Central memory CD8-positive, alpha-beta T cell (primary cell): ENCODE data around the gene EEFSEC.

Experiments used
- ATAC-seq: fragments of 150-1000 bp; cut with Tn5 transposase; replicated peaks from 2 replicates; pipeline ENCODE4 v1.10.0; 2022; ENCODE audit warnings: mild to moderate bottlenecking, moderate FRiP score, moderate number of reproducible peaks; ENCODE audit not compliant: poor library complexity, severe bottlenecking; ENCODE audit errors: extremely low read depth
- DNase-seq, 2 donors: peaks; one replicate each; pipeline ENCODE4 v3.0.0; 2021; ENCODE audit warnings: low spot score in 2 of 2
- H3K27ac Mint-ChIP-seq: one replicate; pipeline ENCODE4 v1.8.0; 2022; ENCODE audit warnings: low read depth, mild to moderate bottlenecking, moderate library complexity, mixed read lengths
- H3K27me3 Mint-ChIP-seq: one replicate; pipeline ENCODE4 v1.8.0; 2022; ENCODE audit warnings: mixed read lengths
- H3K36me3 Mint-ChIP-seq: one replicate; pipeline ENCODE4 v1.8.0; 2022; ENCODE audit warnings: mild to moderate bottlenecking, moderate library complexity, mixed read lengths; ENCODE audit not compliant: insufficient read depth
- H3K4me1 Mint-ChIP-seq: one replicate; pipeline ENCODE4 v1.8.0; 2022; ENCODE audit warnings: mixed read lengths
- H3K4me3 Mint-ChIP-seq: one replicate; pipeline ENCODE4 v1.8.0; 2022; ENCODE audit warnings: mild to moderate bottlenecking, moderate library complexity, mixed read lengths
- H3K9me3 Mint-ChIP-seq: one replicate; pipeline ENCODE4 v1.8.0; 2022; ENCODE audit warnings: mixed read lengths

EEFSEC gene

DNA sequence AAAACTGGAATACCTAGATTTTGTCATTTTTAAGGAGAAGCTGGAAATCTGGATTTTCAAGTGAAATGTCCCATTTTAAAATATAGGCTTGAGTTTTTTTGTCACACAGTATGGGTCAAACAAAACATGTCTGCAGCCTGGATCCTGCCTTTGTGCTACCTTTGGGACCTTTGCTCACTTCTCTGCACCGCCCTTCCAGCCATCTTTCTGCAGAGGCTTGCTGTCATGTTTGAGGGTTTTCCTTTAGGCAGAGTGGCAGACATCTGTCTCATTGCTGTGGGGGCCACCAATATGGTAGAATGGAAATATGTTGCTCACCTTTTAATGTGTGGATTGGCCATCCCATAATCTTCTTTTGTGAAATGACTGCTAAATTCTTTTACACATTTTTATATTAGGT, 136.3 kb downstream of the EEFSEC start:
- Mint-ChIP-seq H3K36me3 (peaks cover 3% of the 10 kb centered on the region), H3K27me3 (no peaks in the 10 kb centered on the region), H3K9me3 (no peaks in the 10 kb centered on the region), H3K4me1 (peaks cover 22% of the 10 kb centered on the region), H3K27ac (peak overlapping the region; percentile 6), H3K4me3 (no peak overlapping the region)
- ATAC-seq = no peak
- DNase-seq = peak in 1 of 2 donors; percentile 6

DNA sequence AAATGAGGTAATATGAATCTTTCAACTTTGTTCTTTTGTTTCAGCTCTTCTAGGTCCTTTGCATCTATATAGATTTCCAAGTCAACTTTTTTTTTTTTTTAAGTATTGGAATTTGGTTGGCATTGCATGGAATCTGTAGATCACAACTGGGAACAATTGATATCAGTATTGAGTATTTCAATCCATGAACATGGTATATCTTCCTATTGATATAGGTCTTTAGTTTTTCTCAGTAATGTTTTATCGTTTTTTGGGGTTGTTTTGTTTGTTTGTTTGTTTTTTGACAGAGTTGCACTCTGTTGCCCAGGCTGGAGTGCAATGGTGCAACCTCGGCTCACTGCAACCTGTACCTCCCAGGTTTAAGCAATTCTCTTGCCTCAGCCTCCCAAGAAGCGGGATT, 137.2 kb downstream of the EEFSEC start:
- no peak overlapping the region for H3K27ac Mint-ChIP-seq
- H3K4me1 Mint-ChIP-seq = peaks cover 22% of the 10 kb centered on the region
- H3K27me3 Mint-ChIP-seq = no peaks in the 10 kb centered on the region
- peaks cover 3% of the 10 kb centered on the region for H3K36me3 Mint-ChIP-seq
- ATAC-seq = no peak
- H3K4me3 Mint-ChIP-seq = no peak overlapping the region
- H3K9me3 Mint-ChIP-seq = no peaks in the 10 kb centered on the region
- DNase-seq = no peak

- Mint-ChIP-seq H3K27me3 (no peaks in the 10 kb centered on the region), H3K27ac (peak overlapping the region; percentile 50), H3K4me3 (no peak overlapping the region), H3K4me1 (peaks cover 22% of the 10 kb centered on the region), H3K9me3 (no peaks in the 10 kb centered on the region), H3K36me3 (peaks cover 3% of the 10 kb centered on the region)
- DNase-seq (peak; percentile 2 to 8), ATAC-seq (no peak)
Observed at GRCh38 chr3:128293930-128294329, 140.6 kb downstream of the EEFSEC start.

GRCh38 chr3:128294999-128295468, 141.8 kb downstream of the EEFSEC start:
- Mint-ChIP-seq H3K27me3 (no peaks in the 10 kb centered on the region), H3K36me3 (peaks cover 3% of the 10 kb centered on the region), H3K4me1 (peaks cover 22% of the 10 kb centered on the region), H3K27ac (peak overlapping the region; percentile 50), H3K4me3 (no peak overlapping the region), H3K9me3 (no peaks in the 10 kb centered on the region)
- DNase-seq (peak; percentile 4 to 10), ATAC-seq (peak; percentile 49)

- no peaks in the 10 kb centered on the region for H3K9me3 Mint-ChIP-seq
- H3K27ac Mint-ChIP-seq = no peak overlapping the region
- peaks cover 17% of the 10 kb centered on the region for H3K4me1 Mint-ChIP-seq
- ATAC-seq (no peak), DNase-seq (peak; percentile 7 to 10)
- H3K4me3 Mint-ChIP-seq = no peak overlapping the region
- peaks cover 1% of the 10 kb centered on the region for H3K36me3 Mint-ChIP-seq
- H3K27me3 Mint-ChIP-seq = no peaks in the 10 kb centered on the region
Observed at GRCh38 chr3:128296469-128297251, 143.4 kb downstream of the EEFSEC start.

DNA sequence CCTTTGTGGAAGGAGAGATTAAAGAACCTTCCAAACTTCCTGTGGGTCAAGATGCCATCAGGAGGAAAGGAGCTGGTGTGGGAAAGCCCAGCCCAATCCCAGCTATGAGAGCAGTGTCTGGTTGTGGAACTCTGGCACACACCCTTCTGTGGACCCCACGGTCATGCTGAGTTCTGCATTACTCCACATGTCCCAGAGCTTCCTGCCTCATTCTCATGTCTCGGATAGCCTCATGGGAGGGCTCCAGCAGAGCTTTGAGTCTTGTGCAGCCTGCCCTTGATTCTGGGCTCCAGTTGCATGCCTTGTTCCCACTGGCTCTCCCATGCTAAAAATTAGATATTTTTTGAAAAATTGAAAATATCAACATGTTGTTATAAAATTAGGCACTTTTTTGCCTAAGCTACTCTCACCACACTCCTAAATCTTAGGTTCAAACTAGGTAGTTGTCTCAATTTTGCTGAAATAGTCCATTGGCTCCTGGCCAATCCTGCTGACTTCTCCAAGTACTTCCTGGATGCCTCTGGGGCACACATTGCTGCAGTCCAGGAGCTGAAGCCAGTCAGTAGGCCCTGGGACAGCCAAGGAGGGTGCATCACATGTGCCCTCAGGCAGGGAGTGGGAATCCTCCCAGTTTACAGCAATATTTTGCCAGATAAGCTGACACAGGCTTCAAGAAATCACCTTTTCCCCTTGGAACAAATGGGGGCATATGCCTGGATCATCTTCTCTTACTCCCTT, 144.3 kb downstream of the EEFSEC start:
- H3K4me3 Mint-ChIP-seq = no peak overlapping the region
- H3K27me3 Mint-ChIP-seq = no peaks in the 10 kb centered on the region
- H3K9me3 Mint-ChIP-seq = no peaks in the 10 kb centered on the region
- DNase-seq (peak; percentile 3 to 4), ATAC-seq (no peak)
- no peak overlapping the region for H3K27ac Mint-ChIP-seq
- H3K36me3 Mint-ChIP-seq = peaks cover 1% of the 10 kb centered on the region
- H3K4me1 Mint-ChIP-seq = peaks cover 17% of the 10 kb centered on the region

DNA sequence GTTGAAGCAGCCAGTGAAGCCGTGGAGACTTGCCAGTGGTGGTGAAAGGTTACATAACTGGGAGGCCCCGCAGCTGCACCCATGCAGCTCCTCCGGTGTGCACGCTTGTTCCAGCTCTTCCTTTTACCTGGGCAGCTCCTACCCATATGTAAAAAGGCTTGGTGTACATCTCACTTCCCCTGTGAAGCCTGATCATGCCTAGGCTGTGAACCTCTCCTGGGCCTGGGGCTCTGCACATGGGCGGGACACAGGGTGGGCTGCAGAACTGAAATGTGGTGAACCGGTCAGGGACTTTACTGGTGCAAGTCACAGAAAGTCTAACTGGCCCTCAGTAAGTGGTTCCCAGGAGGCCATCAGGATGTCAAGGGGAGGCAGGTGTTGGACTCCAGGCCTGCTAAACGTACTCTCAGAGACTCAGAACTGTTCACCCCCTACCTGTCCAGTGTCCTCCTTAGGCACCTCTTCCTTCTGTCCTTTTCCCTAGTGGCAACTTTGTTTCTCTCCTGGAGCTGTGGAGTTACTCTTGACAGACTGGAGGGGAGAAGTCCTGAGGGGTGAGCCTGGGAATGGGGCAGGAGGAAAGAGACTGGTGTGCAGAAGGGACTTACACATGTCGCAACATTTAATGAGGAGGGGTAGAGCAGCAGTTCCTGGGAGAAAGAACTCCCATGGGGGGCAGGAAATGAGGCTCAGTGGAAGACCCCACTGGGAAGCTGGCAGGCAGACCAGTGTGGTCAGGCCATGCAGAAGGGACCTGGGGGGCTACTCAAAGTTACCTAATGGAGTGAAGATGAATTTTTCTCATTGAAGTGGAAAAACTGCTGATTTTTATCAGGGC, 148.1 kb downstream of the EEFSEC start:
- no peak overlapping the region for H3K4me3 Mint-ChIP-seq
- H3K27ac Mint-ChIP-seq = no peak overlapping the region
- H3K27me3 Mint-ChIP-seq = no peaks in the 10 kb centered on the region
- H3K4me1 Mint-ChIP-seq = peaks cover 5% of the 10 kb centered on the region
- H3K9me3 Mint-ChIP-seq = no peaks in the 10 kb centered on the region
- ATAC-seq (no peak), DNase-seq (peak; percentile 2 to 5)
- no peaks in the 10 kb centered on the region for H3K36me3 Mint-ChIP-seq

DNA sequence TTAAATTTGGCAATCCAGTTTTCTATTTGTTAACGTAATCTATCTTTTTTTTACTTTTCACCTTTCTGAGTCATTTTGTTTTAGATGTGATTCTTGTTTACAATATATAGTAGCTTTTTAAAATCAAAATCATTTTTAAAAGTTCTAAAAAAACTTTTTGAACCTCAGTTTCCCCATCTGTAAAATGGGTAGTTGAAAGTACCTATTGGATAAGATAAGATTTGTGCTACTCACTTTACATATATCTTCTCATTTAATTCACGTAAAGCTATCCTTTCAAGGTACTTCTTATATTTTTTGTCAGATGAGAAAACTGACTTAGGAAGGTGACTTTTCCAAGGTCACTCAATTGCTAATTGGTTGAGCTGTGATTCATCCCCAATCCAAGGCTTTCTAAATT, 153.2 kb downstream of the EEFSEC start:
- ATAC-seq (no peak), DNase-seq (no peak)
- Mint-ChIP-seq H3K27ac (no peak overlapping the region), H3K4me3 (no peak overlapping the region), H3K4me1 (peaks cover 11% of the 10 kb centered on the region), H3K9me3 (no peaks in the 10 kb centered on the region), H3K36me3 (peaks cover 3% of the 10 kb centered on the region), H3K27me3 (no peaks in the 10 kb centered on the region)

DNA sequence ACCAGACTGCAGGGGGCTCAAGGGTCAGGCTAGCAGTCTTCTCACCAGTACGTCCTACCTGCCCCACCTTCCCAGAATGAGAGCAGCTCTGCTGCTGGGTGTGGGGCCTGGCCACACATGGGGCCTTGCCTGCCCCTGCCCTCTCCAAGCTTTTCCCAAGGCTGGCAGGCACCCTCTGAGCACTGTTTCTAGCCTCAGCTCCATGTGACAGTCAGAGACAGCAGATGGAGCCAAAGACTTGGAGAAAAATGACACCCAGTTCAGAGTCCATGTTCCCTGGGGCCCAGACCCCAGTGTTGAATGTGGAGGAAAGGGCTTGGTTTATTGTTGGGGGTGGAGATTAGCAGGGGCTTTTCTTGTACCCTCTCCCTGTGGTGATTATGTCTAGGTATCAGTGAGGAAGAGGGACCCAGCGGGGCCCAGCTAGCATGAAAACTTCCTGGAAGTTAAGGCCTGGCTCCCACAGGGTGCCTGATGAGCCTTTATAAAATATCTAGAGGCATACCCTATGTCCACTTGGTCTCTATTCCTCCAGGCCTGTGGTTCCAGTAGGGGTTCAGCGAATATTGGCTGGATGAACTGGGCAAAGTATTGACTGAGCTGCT, 153.8 kb downstream of the EEFSEC start:
- ATAC-seq = no peak
- H3K4me3 Mint-ChIP-seq = no peak overlapping the region
- no peak overlapping the region for H3K27ac Mint-ChIP-seq
- DNase-seq = peak; percentile 7 to 9
- H3K4me1 Mint-ChIP-seq = peaks cover 11% of the 10 kb centered on the region
- H3K27me3 Mint-ChIP-seq = no peaks in the 10 kb centered on the region
- H3K9me3 Mint-ChIP-seq = no peaks in the 10 kb centered on the region
- peaks cover 3% of the 10 kb centered on the region for H3K36me3 Mint-ChIP-seq

- H3K9me3 Mint-ChIP-seq = no peaks in the 10 kb centered on the region
- no peak overlapping the region for H3K4me3 Mint-ChIP-seq
- ATAC-seq (no peak), DNase-seq (peak; percentile 4 to 6)
- H3K27me3 Mint-ChIP-seq = no peaks in the 10 kb centered on the region
- peaks cover 3% of the 10 kb centered on the region for H3K36me3 Mint-ChIP-seq
- H3K27ac Mint-ChIP-seq = no peak overlapping the region
- H3K4me1 Mint-ChIP-seq = peaks cover 11% of the 10 kb centered on the region
Observed at GRCh38 chr3:128307781-128308469, 154.6 kb downstream of the EEFSEC start.

DNA sequence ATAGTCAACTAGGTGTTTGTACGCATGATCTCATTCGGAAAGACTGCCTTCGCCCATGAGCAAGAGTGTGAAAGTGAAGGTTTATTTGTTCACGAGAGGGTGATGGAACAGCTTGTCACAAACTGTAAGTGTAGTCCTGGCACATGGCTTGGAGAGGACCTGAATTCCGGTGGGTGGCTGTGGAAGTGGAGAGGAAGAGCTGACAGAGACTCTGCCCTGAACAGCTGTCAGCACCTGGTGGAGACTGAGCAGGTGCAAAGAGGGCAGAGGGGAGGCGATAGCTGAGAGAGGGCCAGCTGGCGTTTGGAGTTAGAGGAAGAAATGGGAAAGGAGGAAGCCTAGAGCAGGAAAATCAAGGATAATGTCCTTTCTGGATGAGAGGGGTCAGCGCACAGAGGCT, 155.7 kb downstream of the EEFSEC start:
- peak; percentile 4 to 6 for DNase-seq
- H3K27ac Mint-ChIP-seq = no peak overlapping the region

More for the DNA sequence above, 155.7 kb downstream of the EEFSEC start:
- peaks cover 3% of the 10 kb centered on the region for H3K36me3 Mint-ChIP-seq
- no peak overlapping the region for H3K4me3 Mint-ChIP-seq
- ATAC-seq = no peak
- no peaks in the 10 kb centered on the region for H3K27me3 Mint-ChIP-seq
- peaks cover 11% of the 10 kb centered on the region for H3K4me1 Mint-ChIP-seq
- no peaks in the 10 kb centered on the region for H3K9me3 Mint-ChIP-seq
